HG02852 (cell line): Measurements from ENCODE around the gene TNFRSF12A.

Experiments used
- ATAC-seq: cut with Tn5 transposase; IDR thresholded peaks from one replicate; pipeline ENCODE4 v1.9.1; 2021; ENCODE audit warnings: mild to moderate bottlenecking, moderate library complexity; ENCODE audit not compliant: unreplicated experiment

TNFRSF12A gene

DNA sequence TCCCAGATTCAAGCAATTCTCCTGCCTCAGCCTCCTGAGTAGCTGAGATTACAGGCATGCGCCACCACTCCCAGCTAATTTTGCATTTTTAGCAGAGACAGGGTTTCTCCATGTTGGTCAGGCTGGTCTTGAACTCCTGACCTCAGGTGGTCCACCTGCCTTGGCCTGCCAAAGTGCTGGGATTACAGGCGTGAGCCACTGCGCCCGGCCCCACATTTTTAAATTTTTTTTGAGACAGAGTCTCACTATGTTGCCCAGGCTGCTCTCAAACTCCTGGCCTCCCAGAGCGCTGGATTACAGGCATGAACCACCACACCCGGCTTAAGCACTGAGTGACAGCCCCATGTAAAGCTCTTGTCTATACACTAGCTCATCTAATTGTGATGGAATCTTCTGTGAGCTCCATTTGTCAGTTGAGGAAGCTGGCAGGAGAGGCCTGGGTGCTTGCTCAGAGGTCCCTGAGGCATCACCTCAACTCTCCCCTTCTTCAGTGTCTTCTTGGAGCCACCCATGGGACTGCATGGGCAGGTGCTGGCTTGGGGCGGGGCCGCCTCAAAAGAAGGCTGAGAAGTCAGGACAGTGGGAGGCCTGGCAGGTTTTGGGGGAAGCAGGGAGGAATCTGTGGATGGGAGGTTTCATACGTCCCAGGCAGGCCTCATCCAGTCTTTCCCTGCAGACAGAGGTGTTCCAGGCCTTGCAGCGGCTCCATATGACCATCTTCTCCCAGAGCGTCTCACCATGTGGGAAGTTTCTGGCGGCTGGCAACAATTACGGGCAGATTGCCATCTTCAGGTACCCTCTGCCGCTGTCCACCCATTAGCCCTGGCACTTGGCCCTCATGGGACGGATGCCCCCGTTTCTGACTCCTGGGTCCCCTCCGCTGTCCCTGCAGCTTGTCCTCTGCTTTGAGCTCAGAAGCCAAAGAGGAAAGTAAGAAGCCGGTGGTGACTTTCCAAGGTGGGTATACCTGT is 5.1 kb downstream of the TNFRSF12A start:
- no peak for ATAC-seq

GRCh38 chr16:3026003-3026378 is 5.8 kb downstream of the TNFRSF12A start:
- no peak for ATAC-seq

DNA sequence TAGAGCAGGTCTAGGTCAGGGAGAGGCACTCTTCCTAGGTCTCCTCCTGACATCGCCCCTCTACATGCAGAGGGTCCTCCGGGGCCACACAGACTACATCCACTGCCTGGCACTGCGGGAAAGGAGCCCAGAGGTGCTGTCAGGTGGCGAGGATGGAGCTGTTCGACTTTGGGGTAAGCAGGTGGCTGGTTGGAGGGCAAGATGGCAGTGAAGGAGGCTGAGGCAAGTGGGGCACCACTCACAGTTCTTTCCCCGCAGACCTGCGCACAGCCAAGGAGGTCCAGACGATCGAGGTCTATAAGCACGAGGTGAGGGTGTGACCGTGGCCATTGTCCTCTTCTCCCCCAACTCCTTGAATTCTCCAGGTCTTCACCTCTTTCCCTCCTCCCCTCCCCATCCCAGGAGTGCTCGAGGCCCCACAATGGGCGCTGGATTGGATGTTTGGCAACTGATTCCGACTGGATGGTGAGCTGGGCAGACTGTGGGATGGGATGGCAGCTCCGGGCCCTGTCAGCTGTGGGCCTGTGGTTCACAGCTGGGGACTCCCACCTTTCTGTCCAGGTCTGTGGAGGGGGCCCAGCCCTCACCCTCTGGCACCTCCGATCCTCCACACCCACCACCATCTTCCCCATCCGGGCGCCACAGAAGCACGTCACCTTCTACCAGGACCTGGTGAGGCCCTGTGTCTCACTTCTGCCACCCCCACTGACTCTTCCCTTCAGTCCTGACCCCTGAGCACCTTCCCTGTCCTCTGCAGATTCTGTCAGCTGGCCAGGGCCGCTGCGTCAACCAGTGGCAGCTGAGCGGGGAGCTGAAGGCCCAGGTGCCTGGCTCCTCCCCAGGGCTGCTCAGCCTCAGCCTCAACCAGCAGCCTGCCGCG is 6.7 kb downstream of the TNFRSF12A start:
- no peak for ATAC-seq

- no peak for ATAC-seq
Observed at GRCh38 chr16:3027489-3027795, 7.3 kb downstream of the TNFRSF12A start.

DNA sequence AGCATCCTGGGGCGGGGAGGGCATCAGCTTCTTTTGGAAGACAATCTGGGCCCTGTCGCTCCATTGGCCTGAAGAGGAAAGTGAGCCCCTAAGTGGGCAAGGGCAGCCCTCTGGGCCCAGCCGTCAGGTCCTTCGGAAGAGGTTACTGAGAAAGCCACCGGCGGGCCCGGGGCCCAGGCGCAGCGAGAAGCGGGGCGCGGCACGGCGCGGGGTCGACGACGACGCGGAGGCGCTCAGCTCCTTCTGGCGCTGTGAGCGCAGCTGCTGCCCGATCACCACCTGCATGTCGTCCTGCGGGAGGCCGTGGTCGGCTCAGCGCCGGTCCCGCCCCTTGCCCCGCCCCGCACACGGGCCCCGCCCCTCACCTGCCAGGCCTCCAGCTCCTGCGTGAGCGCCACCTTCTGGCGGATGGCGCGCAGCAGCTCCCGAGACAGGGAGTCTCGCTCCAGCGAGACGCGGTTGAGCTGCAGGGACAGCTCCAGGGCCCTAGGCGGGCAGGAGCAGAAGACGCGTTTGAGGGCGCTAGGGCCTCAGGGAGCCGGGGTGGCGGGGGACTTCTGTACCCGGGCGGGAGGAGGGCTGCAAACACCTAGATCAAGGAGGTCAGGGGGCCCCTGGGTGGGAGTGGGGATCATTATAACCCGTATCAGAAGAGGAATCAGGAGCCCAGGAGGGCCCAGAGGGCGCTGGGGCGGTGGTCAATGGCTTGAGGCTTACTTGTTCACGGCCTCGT is 8.0 kb downstream of the TNFRSF12A start:
- ATAC-seq, result no peak

- no peak for ATAC-seq
Observed at GRCh38 chr16:3028716-3029319, 8.7 kb downstream of the TNFRSF12A start.

GRCh38 chr16:3029491-3030221 is 9.5 kb downstream of the TNFRSF12A start:
- no peak for ATAC-seq

GRCh38 chr16:3030222-3031212 is 10.3 kb downstream of the TNFRSF12A start:
- no peak for ATAC-seq

GRCh38 chr16:3032624-3033023 is 12.5 kb downstream of the TNFRSF12A start:
- ATAC-seq, result no peak

GRCh38 chr16:3035289-3035971 is 15.3 kb downstream of the TNFRSF12A start:
- no peak for ATAC-seq

DNA sequence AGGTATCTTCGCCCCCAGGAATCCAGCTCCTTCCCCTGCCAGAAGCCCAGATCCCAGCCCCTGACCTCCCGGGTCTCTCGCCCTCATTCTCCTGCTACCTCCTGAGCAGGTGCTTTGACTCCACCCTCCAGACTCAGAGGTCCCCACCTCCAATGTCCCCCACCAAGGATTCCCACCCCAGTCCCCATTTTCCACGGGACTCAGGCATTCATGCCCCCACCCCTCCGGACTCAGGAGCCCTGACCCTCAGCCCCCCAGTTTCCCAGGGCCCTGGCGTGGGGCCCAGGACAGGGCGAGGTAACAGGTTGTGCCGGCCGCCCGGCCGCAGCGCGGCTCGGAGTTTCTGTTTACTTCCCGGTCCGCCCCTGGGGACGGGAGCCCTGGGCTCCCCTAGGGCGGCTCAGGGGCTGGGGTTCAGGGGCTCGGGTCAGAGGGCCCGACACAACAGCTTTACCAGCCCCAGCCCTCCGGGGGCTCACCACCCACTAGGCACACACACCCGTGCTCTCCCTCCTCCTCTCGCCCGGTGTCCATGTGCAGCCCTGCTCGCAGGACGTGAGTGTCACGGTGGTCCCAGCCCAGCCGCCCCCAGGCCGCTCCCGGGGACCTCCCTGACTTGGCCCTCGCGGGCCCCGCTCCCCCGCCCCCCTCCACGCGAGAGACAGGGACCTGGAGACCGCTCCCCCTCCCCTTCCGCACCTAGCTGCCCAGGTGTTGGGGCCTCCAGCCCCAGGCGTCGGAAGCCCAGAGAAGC is 16.0 kb downstream of the TNFRSF12A start:
- ATAC-seq, result no peak

DNA sequence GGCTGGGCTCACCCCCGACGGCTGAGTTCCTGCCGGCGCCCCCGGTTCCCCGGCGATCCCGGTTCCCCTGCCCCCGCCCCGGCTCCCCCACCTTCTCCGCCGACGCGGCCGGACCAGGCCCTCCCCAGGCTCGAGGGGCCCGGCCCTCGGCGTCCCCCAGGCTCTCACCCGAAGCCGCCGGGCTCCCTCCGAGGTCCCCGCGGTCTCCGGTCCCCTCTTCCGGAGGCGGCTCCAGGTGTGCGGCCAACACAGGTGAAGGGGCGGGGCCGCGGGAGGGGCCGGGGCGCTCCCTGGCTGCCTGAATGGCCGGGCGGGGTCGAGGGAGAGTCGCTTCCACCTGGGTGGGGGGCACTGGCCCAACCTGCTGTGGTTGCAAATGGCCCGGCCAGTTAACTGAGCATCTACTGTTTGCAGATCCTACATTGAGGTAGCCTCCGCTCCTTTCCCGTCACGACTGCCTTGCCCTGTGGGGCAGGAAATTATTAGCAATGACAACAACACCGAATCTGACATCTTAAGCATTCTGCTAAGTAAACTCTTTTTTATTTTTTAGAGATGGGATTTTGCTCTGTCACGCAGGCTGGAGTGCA is 16.7 kb downstream of the TNFRSF12A start, which contains the start of gene BICDL2:
TSS of gene BICDL2 (minus strand) at position 219 of the 590 bp plus-strand sequence. CDS start 1,448 bp downstream, outside the sequence.
- no peak for ATAC-seq

DNA sequence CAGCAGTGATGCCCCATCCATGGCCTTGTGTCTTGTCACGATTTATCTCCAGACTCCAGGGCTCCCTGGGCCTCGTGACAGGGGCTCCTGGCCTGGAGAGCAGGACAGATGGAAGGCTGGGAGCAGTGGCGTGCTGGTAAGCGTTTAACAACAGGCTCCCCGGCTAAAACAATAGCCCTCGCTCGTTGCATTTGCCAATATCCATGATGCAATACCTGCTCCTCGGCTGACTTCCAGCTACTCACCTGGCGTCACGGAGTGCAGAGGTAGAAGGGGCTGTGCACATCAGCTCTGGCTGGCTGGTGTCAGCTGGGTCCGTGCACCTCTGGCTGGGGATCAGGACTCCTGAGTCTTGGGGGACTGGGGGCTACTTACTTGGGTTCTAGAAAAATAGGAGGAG is 18.1 kb downstream of the TNFRSF12A start:
- ATAC-seq, result no peak

GRCh38 chr16:3038896-3039295 is 18.7 kb downstream of the TNFRSF12A start:
- no peak for ATAC-seq

DNA sequence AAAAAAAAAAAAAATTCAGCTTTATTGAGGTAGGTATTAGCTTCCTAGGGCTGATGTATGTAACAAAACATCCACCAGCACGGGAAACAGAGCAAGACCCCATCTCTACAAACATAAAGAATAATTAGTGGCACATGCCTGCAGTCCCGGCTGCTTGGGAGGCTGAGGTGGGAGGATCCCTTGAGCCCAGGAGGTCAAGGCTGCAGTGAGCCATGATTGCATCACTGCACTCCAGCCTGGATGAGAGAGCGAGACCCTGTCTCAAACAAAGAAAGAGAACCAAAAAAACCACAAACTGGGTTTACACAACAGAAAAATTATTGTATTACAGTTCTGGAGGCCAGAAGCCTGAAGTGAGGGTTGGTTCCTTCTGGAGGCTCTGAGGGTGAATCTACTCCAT is 22.2 kb downstream of the TNFRSF12A start:
- ATAC-seq, result no peak

GRCh38 chr16:3044708-3045107 is 24.5 kb downstream of the TNFRSF12A start:
- ATAC-seq, result no peak
